ENCODE measurements around the gene CALHM4. TPM values are rescaled to one million over a fixed set of nuclear protein-coding genes. Genes with fewer than 3 reads are reported as not detected.
A peak's percentile ranks its signal among the peaks of the same experiment; 100 is the strongest.

Gene CALHM4
- polyA plus RNA-seq, 3 donors = 0.58 to 0.88 (median 0.85) TPM

- no peak for DNase-seq (ENCODE audit: extremely low read depth in 1 of 11, low read depth in 9 of 11, low spot score in 4 of 11)
These were observed 20.2 kb upstream of the CALHM4 start for GRCh38 chr6:116533233-116533957.

DNA sequence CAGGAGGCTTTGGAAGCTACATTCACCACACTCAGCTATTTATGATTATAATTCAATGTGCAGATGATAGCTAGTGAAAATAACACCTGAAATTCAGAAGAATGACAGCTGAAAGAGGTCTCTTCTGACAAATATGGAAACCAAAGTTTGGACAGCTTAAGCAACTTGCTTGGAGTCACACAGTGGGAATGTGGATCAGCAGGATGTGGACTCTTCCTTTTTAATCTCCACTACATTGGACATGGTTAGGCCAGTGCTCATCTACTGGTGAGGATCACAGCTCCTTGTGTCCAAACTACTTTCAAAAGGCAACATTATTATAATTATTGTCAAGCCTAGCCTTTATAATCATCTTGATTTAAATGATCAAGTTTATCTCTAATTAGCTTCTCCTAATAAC lies 18.4 kb upstream of the CALHM4 start:
- no peak for DNase-seq (ENCODE audit: extremely low read depth in 1 of 11, low read depth in 9 of 11, low spot score in 4 of 11)

DNA sequence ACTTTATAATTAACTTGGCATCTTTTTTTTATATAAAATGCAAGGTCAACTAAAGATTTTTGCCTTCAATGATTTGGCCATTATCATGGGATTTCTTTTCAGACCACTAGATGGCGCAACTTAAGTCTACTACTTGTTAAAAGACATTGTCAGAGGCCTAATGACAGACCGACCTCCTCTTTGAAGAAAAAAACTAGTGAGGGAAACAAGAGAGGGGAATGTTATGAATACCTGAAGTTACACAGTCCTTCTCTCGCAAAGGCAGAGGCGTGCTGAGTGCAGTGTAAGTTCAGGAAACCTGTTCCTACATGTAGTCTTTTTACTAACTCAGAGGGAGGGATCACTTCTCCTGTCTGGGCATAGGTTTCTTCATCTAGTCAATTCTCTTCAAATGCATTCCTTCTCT lies 17.3 kb upstream of the CALHM4 start:
- peak in 2 of 11 donors; percentile 38 to 43 for DNase-seq (ENCODE audit: extremely low read depth in 1 of 11, low read depth in 9 of 11, low spot score in 4 of 11)

GRCh38 chr6:116542426-116542825 lies 11.1 kb upstream of the CALHM4 start:
- no peak for DNase-seq (ENCODE audit: extremely low read depth in 1 of 11, low read depth in 9 of 11, low spot score in 4 of 11)

- no peak for DNase-seq (ENCODE audit: extremely low read depth in 1 of 11, low read depth in 9 of 11, low spot score in 4 of 11)
These were observed 10.4 kb upstream of the CALHM4 start for GRCh38 chr6:116543149-116543548.

GRCh38 chr6:116545651-116546050 lies 7.9 kb upstream of the CALHM4 start, which contains the start of gene TRAPPC3L:
TSS of gene TRAPPC3L (minus strand) at chr6:116545684. CDS start at chr6:116545514, 170 bp downstream.
- DNase-seq (ENCODE audit: extremely low read depth in 1 of 11, low read depth in 9 of 11, low spot score in 4 of 11) = no peak

- DNase-seq (ENCODE audit: extremely low read depth in 1 of 11, low read depth in 9 of 11, low spot score in 4 of 11) = no peak
These were observed 6.2 kb upstream of the CALHM4 start for GRCh38 chr6:116547358-116547757.

GRCh38 chr6:116550796-116551195 lies 2.8 kb upstream of the CALHM4 start:
- DNase-seq (ENCODE audit: extremely low read depth in 1 of 11, low read depth in 9 of 11, low spot score in 4 of 11) = no peak

DNA sequence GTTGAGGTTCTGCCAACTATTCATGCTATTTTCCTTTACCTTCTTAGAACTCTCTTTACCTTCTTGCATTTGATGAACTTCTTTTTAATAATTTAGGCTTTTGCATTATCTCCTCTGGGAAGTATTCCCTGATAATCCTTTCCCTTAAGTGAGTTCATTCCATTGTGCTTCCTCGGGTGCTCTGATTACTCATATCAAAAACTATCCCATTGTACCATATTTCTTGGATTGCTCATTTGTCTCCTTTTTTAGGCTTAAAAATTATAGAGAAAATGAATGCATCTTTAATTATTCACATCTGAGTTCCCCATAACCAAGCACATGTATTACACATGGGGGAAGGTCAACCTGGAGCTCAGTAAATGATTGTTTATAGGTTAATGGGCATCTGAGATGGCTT lies 2.5 kb downstream of the CALHM4 start:
- DNase-seq (ENCODE audit: extremely low read depth in 1 of 11, low read depth in 9 of 11, low spot score in 4 of 11) = no peak

GRCh38 chr6:116556814-116557415 lies 3.4 kb downstream of the CALHM4 start:
- DNase-seq (ENCODE audit: extremely low read depth in 1 of 11, low read depth in 9 of 11, low spot score in 4 of 11) = no peak

DNA sequence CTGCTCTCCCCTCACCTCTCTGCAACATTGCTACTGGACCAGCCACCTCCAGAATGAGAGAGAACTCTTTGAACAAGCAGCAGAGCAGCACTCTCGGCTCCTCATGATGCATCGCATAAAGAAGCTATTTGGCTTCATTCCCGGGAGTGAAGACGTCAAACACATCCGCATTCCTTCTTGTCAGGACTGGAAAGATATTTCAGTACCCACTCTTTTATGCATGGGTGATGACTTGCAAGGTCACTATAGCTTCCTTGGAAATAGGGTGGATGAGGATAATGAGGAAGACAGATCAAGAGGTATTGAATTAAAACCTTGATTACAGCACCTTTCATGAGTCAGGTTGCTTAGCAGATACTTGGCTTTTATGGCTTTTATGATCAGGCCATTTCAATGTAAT lies 4.3 kb downstream of the CALHM4 start:
- peak in 3 of 11 donors; percentile 39 to 46 (median 40) for DNase-seq (ENCODE audit: extremely low read depth in 1 of 11, low read depth in 9 of 11, low spot score in 4 of 11)

- no peak for DNase-seq (ENCODE audit: extremely low read depth in 1 of 11, low read depth in 9 of 11, low spot score in 4 of 11)
These were observed 6.6 kb downstream of the CALHM4 start for GRCh38 chr6:116560130-116560529.

DNA sequence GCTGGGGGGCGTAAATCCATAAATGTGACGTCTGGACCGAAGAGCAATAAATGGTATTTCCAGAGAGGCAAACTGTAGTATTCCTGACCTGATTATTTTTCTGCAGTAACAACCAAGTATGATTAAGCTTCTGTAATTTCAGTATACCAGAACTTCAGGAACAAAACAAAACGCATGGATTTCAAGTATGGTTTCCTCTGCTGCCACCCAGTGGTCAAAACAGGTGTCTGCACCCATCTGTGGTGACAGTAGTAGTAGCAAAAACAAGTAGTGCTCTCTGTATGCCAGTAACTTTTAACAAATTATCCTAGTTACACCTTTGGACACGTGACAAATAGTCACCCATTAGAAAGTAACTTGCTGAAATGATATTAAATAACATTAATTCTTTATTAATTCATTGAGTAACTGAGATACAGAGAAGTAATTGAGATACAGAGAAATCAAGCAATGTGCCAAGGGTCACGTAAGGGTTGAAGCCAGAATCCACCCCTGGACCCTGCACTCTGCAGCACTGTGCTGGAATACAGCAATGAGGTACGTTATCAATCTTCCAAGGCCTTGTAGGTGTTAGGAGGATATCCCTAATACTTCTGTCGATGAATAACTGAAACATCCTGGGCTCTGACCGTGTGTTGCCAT lies 7.9 kb downstream of the CALHM4 start:
- DNase-seq (ENCODE audit: extremely low read depth in 1 of 11, low read depth in 9 of 11, low spot score in 4 of 11) = peak in 9 of 11 donors; percentile 49 to 78 (median 65)

- DNase-seq (ENCODE audit: extremely low read depth in 1 of 11, low read depth in 9 of 11, low spot score in 4 of 11) = no peak
These were observed 8.5 kb downstream of the CALHM4 start for GRCh38 chr6:116562019-116562403.

- DNase-seq (ENCODE audit: extremely low read depth in 1 of 11, low read depth in 9 of 11, low spot score in 4 of 11) = no peak
These were observed 9.1 kb downstream of the CALHM4 start for GRCh38 chr6:116562614-116563013.

DNA sequence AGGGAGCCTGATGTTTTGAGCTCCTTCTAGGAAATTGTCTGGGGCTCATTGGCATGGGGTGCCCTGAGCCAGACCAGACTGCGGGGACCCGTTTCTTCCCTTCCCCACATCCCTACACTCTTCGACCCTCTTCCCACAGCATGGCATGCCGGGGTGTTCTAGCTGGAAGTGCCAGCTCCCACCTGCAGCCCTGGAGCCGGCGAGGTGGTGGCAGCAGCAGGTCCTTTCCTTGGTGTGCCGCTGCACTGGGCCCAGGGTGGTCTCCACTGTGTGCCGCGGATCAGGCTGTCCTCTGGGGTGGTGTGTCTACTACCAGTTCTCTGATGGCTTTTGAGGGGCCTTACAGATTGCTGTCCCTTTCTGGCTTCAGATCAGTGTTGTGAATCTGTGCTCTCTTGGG lies 10.3 kb downstream of the CALHM4 start:
- DNase-seq (ENCODE audit: extremely low read depth in 1 of 11, low read depth in 9 of 11, low spot score in 4 of 11) = no peak

- DNase-seq (ENCODE audit: extremely low read depth in 1 of 11, low read depth in 9 of 11, low spot score in 4 of 11) = no peak
These were observed 10.8 kb downstream of the CALHM4 start for GRCh38 chr6:116564311-116564710.

- DNase-seq (ENCODE audit: extremely low read depth in 1 of 11, low read depth in 9 of 11, low spot score in 4 of 11) = no peak
These were observed 11.6 kb downstream of the CALHM4 start for GRCh38 chr6:116564921-116565872.

DNA sequence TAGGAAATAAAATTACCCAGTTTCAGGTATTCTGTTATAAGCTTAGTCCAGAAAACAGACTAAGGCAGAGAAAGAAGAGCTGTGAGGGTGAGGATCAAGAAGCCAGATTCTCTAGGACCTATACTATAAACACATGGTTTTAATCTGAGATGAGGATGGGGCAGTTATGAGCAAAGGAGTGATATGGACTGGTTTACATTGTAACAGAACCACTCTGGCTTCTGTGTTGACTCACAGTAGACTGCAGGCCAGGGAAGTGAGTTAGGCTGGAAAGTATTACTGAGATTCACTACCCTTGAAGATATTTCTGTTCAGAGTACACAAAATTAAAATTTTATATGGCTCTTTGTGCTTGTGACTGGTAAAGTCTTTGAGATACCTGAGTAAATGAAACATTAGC lies 14.6 kb downstream of the CALHM4 start:
- DNase-seq (ENCODE audit: extremely low read depth in 1 of 11, low read depth in 9 of 11, low spot score in 4 of 11) = no peak
